K562 (cell line): ENCODE results near the gene TUBB1. TPM values are rescaled to one million over a fixed set of nuclear protein-coding genes. Genes with fewer than 3 reads are reported as not detected.

Experiments used
- ATAC-seq: fragments of 200-7000 bp; cut with Tn5 transposase; 3 replicates; pipeline ENCODE4 v1.9.1; 2020; ENCODE audit warnings: moderate library complexity
- BruUV-seq: library from RNA; stranded (reverse); fragments of 400-500 nt; replicated peaks from 2 replicates; lab custom pipeline; 2021; lab: Mats Ljungman, UMichigan
- CTCF ChIA-PET: fragments of 300-600 bp; formaldehyde crosslinking; extraction: SDS; loops from one replicate; lab custom pipeline; 2021; ENCODE audit warnings: low intra/inter-chr PET ratio; lab: Yijun Ruan, JAX
- POLR2A ChIA-PET: fragments of 300-600, 350-650 bp; sonication (Branson Sonifier 250); formaldehyde crosslinking; extraction: SDS; loops from one replicate; lab custom pipeline; 2021; ENCODE audit warnings: antibody characterized with exemption, inconsistent platforms; lab: Yijun Ruan, JAX
- DNase-seq, 4 experiments: peaks; one replicate each; pipeline versions ENCODE4 v3.0.0 to v3.0.0-alpha.2; 2011 to 2018; ENCODE audit warnings: low spot score in 3 of 4, mixed read lengths in 3 of 4; ENCODE audit errors: extremely low read depth in 1 of 4
- FAIRE-seq: peaks from 2 replicates; lab custom pipeline; 2011; peaks lifted over from hg19 to GRCh38; lab: Jason Lieb, UNC
- H2AFZ ChIP-seq: 2 replicates; pipeline ENCODE4 v1.6.0; 2011; ENCODE audit warnings: low read depth, low read length, control low read depth, inconsistent platforms
- H3K27ac ChIP-seq: fragments of 200-600 bp; 3 replicates; pipeline ENCODE4 v1.8.0; 2011; ENCODE audit warnings: low read depth, mild to moderate bottlenecking, control low read depth, inconsistent platforms, low read length, moderate library complexity, mixed read lengths; ENCODE audit errors: extremely low read depth
- H3K27me3 ChIP-seq, 2 experiments: fragments of 300-600 bp in 1 of 2; 2 replicates in 1 of 2; 3 replicates in 1 of 2; pipeline versions ENCODE4 v1.6.0 to v1.8.0; 2011; ENCODE audit warnings: inconsistent platforms in 2 of 2, low read length in 2 of 2, mild to moderate bottlenecking in 1 of 2, mixed read lengths in 1 of 2, moderate library complexity in 1 of 2; ENCODE audit not compliant: control insufficient read depth in 2 of 2, insufficient read depth in 2 of 2
- H3K36me3 ChIP-seq: fragments of 300-600 bp; 3 replicates; pipeline ENCODE4 v1.8.0; 2011; ENCODE audit warnings: mild to moderate bottlenecking, low read length, inconsistent platforms; ENCODE audit not compliant: control insufficient read depth, insufficient read depth
- H3K4me1 ChIP-seq, 2 experiments: fragments of 200-600 bp in 1 of 2; replicated peaks in 1 of 2; 2 replicates in 1 of 2; 3 replicates in 1 of 2; pipeline versions ENCODE4 v1.5.1 to v1.8.0; 2011; ENCODE audit warnings: inconsistent platforms in 2 of 2, low read length in 2 of 2, mild to moderate bottlenecking in 1 of 2, mixed read lengths in 1 of 2, moderate library complexity in 1 of 2; ENCODE audit not compliant: control insufficient read depth in 2 of 2, insufficient read depth in 2 of 2
- H3K4me2 ChIP-seq: 2 replicates; pipeline ENCODE4 v1.6.1; 2011; ENCODE audit warnings: low read length, control low read depth, inconsistent platforms, mixed read lengths; ENCODE audit not compliant: insufficient read depth
- H3K4me3 ChIP-seq: fragments of 200-600 bp; sonication (generic), shearing (Covaris generic); 2 replicates; pipeline ENCODE4 v1.5.1; 2016; ENCODE audit warnings: control low read depth, inconsistent platforms
- H3K79me2 ChIP-seq: fragments of 200-600 bp; 3 replicates; pipeline ENCODE4 v1.8.0; 2011; ENCODE audit warnings: low read length, inconsistent platforms; ENCODE audit not compliant: control insufficient read depth, insufficient read depth
- H3K9ac ChIP-seq, 2 experiments: 2 replicates each; pipeline versions ENCODE4 v1.6.0 to v1.6.1; 2011; ENCODE audit warnings: low read depth in 2 of 2, low read length in 2 of 2, control low read depth in 1 of 2, inconsistent platforms in 1 of 2, mild to moderate bottlenecking in 1 of 2, mixed read lengths in 1 of 2; ENCODE audit not compliant: insufficient read depth in 1 of 2
- H3K9me1 ChIP-seq: one replicate; pipeline ENCODE4 v1.6.0; 2011; ENCODE audit warnings: inconsistent platforms, mild to moderate bottlenecking, low read length, moderate library complexity; ENCODE audit not compliant: control insufficient read depth, insufficient read depth
- H3K9me3 ChIP-seq: replicated peaks from 2 replicates; pipeline ENCODE4 v1.5.1; 2011; ENCODE audit warnings: low read depth, low read length, inconsistent platforms; ENCODE audit not compliant: control insufficient read depth, insufficient read depth
- H4K20me1 ChIP-seq: replicated peaks from 2 replicates; pipeline ENCODE4 v1.6.1; 2011; ENCODE audit warnings: low read length, inconsistent platforms, mixed read lengths; ENCODE audit not compliant: control insufficient read depth, insufficient read depth
- ETV6 ChIP-seq, 3 experiments: fragments of 150-350 bp in 1 of 3; sonication (generic) in 1 of 3; formaldehyde crosslinking in 1 of 3; IDR thresholded peaks; 2 replicates each; pipeline versions ENCODE4 v1.6.1 to v1.8.0; 2014 to 2022; ENCODE audit warnings: borderline replicate concordance in 2 of 3, low read depth in 2 of 3, antibody characterized with exemption in 1 of 3, low read length in 1 of 3, mild to moderate bottlenecking in 1 of 3, missing genetic modification reagents in 1 of 3
- HBP1 ChIP-seq: fragments of 450-650 bp; formaldehyde crosslinking; IDR thresholded peaks from 2 replicates; pipeline ENCODE4 v1.4.0; 2022; ENCODE audit warnings: missing genetic modification characterization
- HLTF ChIP-seq: fragments of 450-650 bp; IDR thresholded peaks from 2 replicates; pipeline ENCODE4 v1.6.1; 2016
- PTRF ChIP-seq: fragments of 450-650 bp; IDR thresholded peaks from 2 replicates; pipeline ENCODE4 v1.6.1; 2016; ENCODE audit warnings: mild to moderate bottlenecking, missing genetic modification characterization, missing compliant biosample characterization
- WGBS: fragments of 100-300 bp; shearing (Covaris generic); methylation state at CpG from one replicate; pipeline ENCODE4 v1.1.6; 2016; ENCODE audit warnings: low coverage, mixed read lengths; ENCODE audit not compliant: insufficient coverage; ENCODE audit errors: missing lambda C conversion rate; 5-methylcytosine and 5-hydroxymethylcytosine counted together
- in situ Hi-C: fragments of 300-500 bp; cut with MboI; formaldehyde crosslinking; loops from 4 replicates; pipeline ENCODE4 v1.15.0; 2018; ENCODE audit warnings: inconsistent platforms, mixed read lengths
- intact Hi-C: fragments of 100-400 bp; cut with micrococcal nuclease; formaldehyde crosslinking; loops from 2 replicates; pipeline ENCODE4 v1.14.2; 2022
- polyA plus RNA-seq, 8 experiments: library from polyadenylated mRNA; depleted of rRNA in 4 of 8; stranded (reverse) in 5 of 8; unstranded in 3 of 8; fragments of >200 nt; fragmentation: Nextera tagmentation in 2 of 8; fragmentation: Illumina TruSeq in 1 of 8; extraction: Ambion mirVana in 2 of 8; extraction: Trizol in 1 of 8; gene quantifications; 2 replicates each; pipeline versions ENCODE4 v1.2.1 to v1.2.3, GENCODE V29; 2011 to 2014; ENCODE audit warnings: inconsistent platforms in 1 of 8, missing spikeins in 1 of 8
- total RNA-seq, 7 experiments: library from RNA; depleted of rRNA in 6 of 7; stranded (reverse); fragments of >200 nt in 6 of 7; fragmentation: Illumina TruSeq in 2 of 7; extraction: Trizol in 2 of 7; gene quantifications; 2 replicates each; pipeline versions ENCODE4 v1.2.1 to v1.2.3, GENCODE V29; 2011 to 2021; ENCODE audit warnings: low replicate concordance in 1 of 7
- TF ChIP-seq, protein P1 (sequence below): IDR thresholded peaks from 2 replicates; pipeline ENCODE4 v1.6.1; 2016; ENCODE audit warnings: missing genetic modification characterization, missing compliant biosample characterization

Gene TUBB1
- total and polyA plus RNA-seq, 9 of the 15 experiments (the other 6 are each of a cell fraction or from before 2014, with no cell fraction given): 1.5 to 3.9 (median 2.4) TPM

DNA sequence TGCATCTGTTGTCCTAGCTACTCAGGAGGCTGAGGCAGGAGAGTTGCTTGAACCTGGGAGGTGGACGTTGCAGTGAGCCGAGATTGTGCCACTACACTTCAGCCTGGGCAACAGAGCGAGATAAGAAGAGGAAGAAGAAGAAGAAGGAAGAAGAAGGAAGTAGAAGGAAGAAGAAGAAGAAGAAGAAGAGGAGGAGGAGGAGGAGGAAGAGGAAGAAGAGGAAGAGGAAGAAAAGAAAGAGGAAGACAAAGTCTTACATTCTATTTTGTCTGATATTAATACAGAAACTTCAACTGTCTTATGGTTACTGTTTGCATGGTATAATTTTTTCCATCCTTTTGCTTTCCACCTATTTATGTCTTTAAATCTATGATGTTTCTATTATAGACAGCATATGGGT is 45.4 kb upstream of the TUBB1 start:
- POLR2A ChIA-PET: interaction anchor here (0.6 kb wide), 1 partner anchor 174 kb away, joined by 4 read pairs; no protein-coding TSS in a partner anchor
- Histone ChIP-seq H3K4me1 (no peaks in the 10 kb centered on the region; a peak in 1 of 5 replicates), H3K79me2 (no peaks in the 10 kb centered on the region), H3K4me3 (no peak overlapping the region), H3K9me1 (no peaks in the 10 kb centered on the region), H3K27ac (no peak overlapping the region), H3K9me3 (no peaks in the 10 kb centered on the region), H3K4me2 (no peak overlapping the region), H3K27me3 (peaks cover 13 to 16% of the 10 kb centered on the region in 2 experiments; a peak in 4 of 5 replicates), H3K9ac (no peak overlapping the region), H4K20me1 (no peaks in the 10 kb centered on the region), H3K36me3 (no peaks in the 10 kb centered on the region), H2AFZ (no peak overlapping the region)
- intact Hi-C loops (no loop called here), in situ Hi-C loops (loop anchor here (10.0 kb wide), 1 partner anchor 251 kb away; no protein-coding TSS in a partner anchor)
- BruUV-seq: no TSS peak
- FAIRE-seq (no peak), DNase-seq (no peak), ATAC-seq (no peak)
- TF ChIP-seq HBP1 (CRISPR knock-in tag) (no peak), HLTF (no peak), PTRF (tag) (no peak), ETV6 (IDR thresholded peaks at IDR 0.05; ENCODE audit: borderline replicate concordance in 1 of 2, low read depth in 2 of 2, low read length in 1 of 2) (0 out of 4 replicates have a peak, but pooled peaks of 1 of the 2 experiments have one; percentile 30), ETV6 (CRISPR knock-in tag; IDR thresholded peaks at IDR 0.05; ENCODE audit: borderline replicate concordance) (no peak)
- TF ChIP-seq, protein P1, sequence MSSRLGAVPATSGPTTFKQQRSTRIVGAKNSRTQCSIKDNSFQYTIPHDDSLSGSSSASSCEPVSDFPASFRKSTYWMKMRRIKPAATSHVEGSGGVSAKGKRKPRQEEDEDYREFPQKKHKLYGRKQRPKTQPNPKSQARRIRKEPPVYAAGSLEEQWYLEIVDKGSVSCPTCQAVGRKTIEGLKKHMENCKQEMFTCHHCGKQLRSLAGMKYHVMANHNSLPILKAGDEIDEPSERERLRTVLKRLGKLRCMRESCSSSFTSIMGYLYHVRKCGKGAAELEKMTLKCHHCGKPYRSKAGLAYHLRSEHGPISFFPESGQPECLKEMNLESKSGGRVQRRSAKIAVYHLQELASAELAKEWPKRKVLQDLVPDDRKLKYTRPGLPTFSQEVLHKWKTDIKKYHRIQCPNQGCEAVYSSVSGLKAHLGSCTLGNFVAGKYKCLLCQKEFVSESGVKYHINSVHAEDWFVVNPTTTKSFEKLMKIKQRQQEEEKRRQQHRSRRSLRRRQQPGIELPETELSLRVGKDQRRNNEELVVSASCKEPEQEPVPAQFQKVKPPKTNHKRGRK (tag): 0 out of 2 replicates have a peak, but pooled peaks have one; percentile 21
- no CpG with 5 or more reads among the region's 3 CpGs for WGBS
- CTCF ChIA-PET: no interaction called here
